NCI-H187 (cell line): ENCODE data around the gene ARHGAP26.
A peak's percentile ranks its signal among the peaks of the same experiment; 100 is the strongest.

Source experiments
- DNase-seq, 2 experiments: peaks; one replicate each; lab custom pipeline; 2025; lab: John Stamatoyannopoulos, UW

The ARHGAP26 gene

GRCh38 chr5:143162810-143163209 lies 392.6 kb downstream of the ARHGAP26 start:
- DNase-seq, result no peak

- DNase-seq, result no peak
These were observed 394.4 kb downstream of the ARHGAP26 start for GRCh38 chr5:143164557-143164956.

- DNase-seq, result no peak
These were observed 395.1 kb downstream of the ARHGAP26 start for GRCh38 chr5:143165049-143165880.

GRCh38 chr5:143166090-143166489 lies 395.9 kb downstream of the ARHGAP26 start:
- DNase-seq, result no peak

GRCh38 chr5:143166661-143167420 lies 396.7 kb downstream of the ARHGAP26 start:
- DNase-seq, result no peak

- no peak for DNase-seq
These were observed 398.1 kb downstream of the ARHGAP26 start for GRCh38 chr5:143168171-143168741.

GRCh38 chr5:143168921-143169810 lies 399.0 kb downstream of the ARHGAP26 start:
- no peak for DNase-seq

GRCh38 chr5:143170104-143170503 lies 399.9 kb downstream of the ARHGAP26 start:
- no peak for DNase-seq

GRCh38 chr5:143170977-143171376 lies 400.8 kb downstream of the ARHGAP26 start:
- no peak for DNase-seq

- DNase-seq, result no peak
These were observed 402.6 kb downstream of the ARHGAP26 start for GRCh38 chr5:143172739-143173138.

GRCh38 chr5:143173139-143173889 lies 403.1 kb downstream of the ARHGAP26 start:
- DNase-seq, result no peak

- DNase-seq, result no peak
These were observed 404.7 kb downstream of the ARHGAP26 start for GRCh38 chr5:143174714-143175398.

GRCh38 chr5:143176048-143176447 lies 405.9 kb downstream of the ARHGAP26 start:
- DNase-seq, result no peak

- peak; percentile 69 to 78 for DNase-seq
These were observed 407.2 kb downstream of the ARHGAP26 start for GRCh38 chr5:143177263-143177983.

- no peak for DNase-seq
These were observed 409.1 kb downstream of the ARHGAP26 start for GRCh38 chr5:143179126-143179740.

GRCh38 chr5:143180751-143181150 lies 410.6 kb downstream of the ARHGAP26 start:
- no peak for DNase-seq

GRCh38 chr5:143181173-143181572 lies 411.0 kb downstream of the ARHGAP26 start:
- DNase-seq, result no peak

GRCh38 chr5:143182106-143182505 lies 411.9 kb downstream of the ARHGAP26 start:
- DNase-seq, result no peak
